Liver (tissue), 9 donors: ENCODE measurements around the gene SHC1. TPM values are rescaled to one million over a fixed set of nuclear protein-coding genes. Genes with fewer than 3 reads are reported as not detected.

Experiments
- DNase-seq: peaks from one replicate; pipeline ENCODE4 v3.0.0-alpha.2; 2017; ENCODE audit warnings: low spot score
- H3K27ac ChIP-seq, 2 donors: one replicate each; pipeline ENCODE4 v1.7.0; 2013; ENCODE audit warnings: inconsistent platforms in 2 of 2, low read length in 2 of 2, control low read depth in 1 of 2, low read depth in 1 of 2, mild to moderate bottlenecking in 1 of 2
- H3K27me3 ChIP-seq, 4 donors: one replicate each; pipeline versions ENCODE4 v1.6.1 to v1.7.0; 2013; ENCODE audit warnings: low read length in 3 of 4, inconsistent platforms in 1 of 4, mild to moderate bottlenecking in 1 of 4, moderate library complexity in 1 of 4; ENCODE audit not compliant: control insufficient read depth in 4 of 4, insufficient read depth in 4 of 4
- H3K36me3 ChIP-seq, 4 donors: one replicate each; pipeline versions ENCODE4 v1.6.1 to v1.7.0; 2013; ENCODE audit warnings: low read length in 3 of 4, mild to moderate bottlenecking in 3 of 4, low read depth in 1 of 4, moderate library complexity in 1 of 4; ENCODE audit not compliant: control insufficient read depth in 4 of 4, insufficient read depth in 3 of 4
- H3K4me1 ChIP-seq, 4 donors: one replicate each; pipeline versions ENCODE4 v1.6.1 to v1.7.0; 2013; ENCODE audit warnings: low read length in 3 of 4, mild to moderate bottlenecking in 3 of 4, moderate library complexity in 1 of 4; ENCODE audit not compliant: control insufficient read depth in 4 of 4, insufficient read depth in 4 of 4
- H3K4me3 ChIP-seq, 3 donors: one replicate each; pipeline versions ENCODE4 v1.6.1 to v1.7.0; 2013; ENCODE audit warnings: low read length in 3 of 3, control low read depth in 1 of 3, low read depth in 1 of 3, mild to moderate bottlenecking in 1 of 3
- H3K9ac ChIP-seq, 2 donors: one replicate each; pipeline ENCODE4 v1.7.0; 2013; ENCODE audit warnings: low read length in 2 of 2, mild to moderate bottlenecking in 2 of 2, moderate library complexity in 2 of 2, control low read depth in 1 of 2, low read depth in 1 of 2
- H3K9me3 ChIP-seq, 4 donors: one replicate each; pipeline versions ENCODE4 v1.6.1 to v1.7.0; 2013; ENCODE audit warnings: low read length in 3 of 4; ENCODE audit not compliant: control insufficient read depth in 4 of 4
- ATF3 ChIP-seq: IDR thresholded peaks from 2 replicates; pipeline ENCODE4 v1.6.1; 2016; ENCODE audit warnings: antibody characterized with exemption
- CTCF ChIP-seq: fragments of 150-350 bp; IDR thresholded peaks from 2 replicates; pipeline ENCODE4 v1.5.1; 2017; ENCODE audit warnings: improper control_type of control experiment, low read depth, low read length; ENCODE audit not compliant: missing input control
- EGR1 ChIP-seq, 2 donors: IDR thresholded peaks; 2 replicates each; pipeline ENCODE4 v1.6.1; 2016 to 2018; ENCODE audit warnings: antibody characterized with exemption in 2 of 2, low read depth in 2 of 2
- FOXA1 ChIP-seq: IDR thresholded peaks from 2 replicates; pipeline ENCODE4 v1.6.1; 2016; ENCODE audit warnings: antibody characterized with exemption
- FOXA2 ChIP-seq: IDR thresholded peaks from 2 replicates; pipeline ENCODE4 v1.6.1; 2016; ENCODE audit warnings: antibody characterized with exemption
- HNF4A ChIP-seq, 2 donors: conservative IDR thresholded peaks; 2 replicates each; pipeline ENCODE4 v1.6.1; 2016; ENCODE audit warnings: antibody characterized with exemption in 2 of 2, mild to moderate bottlenecking in 2 of 2
- HNF4G ChIP-seq: IDR thresholded peaks from 2 replicates; pipeline ENCODE4 v1.6.1; 2016; ENCODE audit warnings: antibody characterized with exemption
- JUND ChIP-seq, 2 donors: IDR thresholded peaks; 2 replicates each; pipeline ENCODE4 v1.6.1; 2016; ENCODE audit warnings: antibody characterized with exemption in 2 of 2
- NR2F2 ChIP-seq: IDR thresholded peaks from 2 replicates; pipeline ENCODE4 v1.6.1; 2016; ENCODE audit warnings: antibody characterized with exemption
- RAD21 ChIP-seq, 2 donors: IDR thresholded peaks; 2 replicates each; pipeline ENCODE4 v1.6.1; 2016; ENCODE audit warnings: antibody characterized with exemption in 2 of 2, mild to moderate bottlenecking in 2 of 2
- REST ChIP-seq: IDR thresholded peaks from 2 replicates; pipeline ENCODE4 v1.6.1; 2016; ENCODE audit warnings: antibody characterized with exemption, mild to moderate bottlenecking
- RXRA ChIP-seq, 2 donors: IDR thresholded peaks; 2 replicates each; pipeline ENCODE4 v1.6.1; 2017 to 2018; ENCODE audit warnings: antibody characterized with exemption in 2 of 2, mild to moderate bottlenecking in 1 of 2
- SP1 ChIP-seq: IDR thresholded peaks from 2 replicates; pipeline ENCODE4 v1.6.1; 2018; ENCODE audit warnings: antibody characterized with exemption, mild to moderate bottlenecking
- TAF1 ChIP-seq: conservative IDR thresholded peaks from 2 replicates; pipeline ENCODE4 v1.6.1; 2016; ENCODE audit warnings: antibody characterized with exemption, mild to moderate bottlenecking
- WGBS: extraction: QIAGEN DNeasy Blood & Tissue Kit; methylation state at CpG from one replicate; pipeline ENCODE4 v1.1.7; 2013; 5-methylcytosine and 5-hydroxymethylcytosine counted together
- polyA plus RNA-seq, 2 donors: library from polyadenylated mRNA; stranded (reverse) in 1 of 2; unstranded in 1 of 2; fragments of 200-250 nt in 1 of 2; fragments of >200 nt in 1 of 2; fragmentation: Nextera tagmentation in 1 of 2; extraction: Ambion mirVana in 1 of 2; gene quantifications; one replicate each; pipeline versions ENCODE4 v1.2.1 to v1.2.3, GENCODE V29; 2013 to 2015
- total RNA-seq, 2 donors: library from RNA; depleted of rRNA; stranded (reverse); fragments of >200 nt; gene quantifications; one replicate each; pipeline ENCODE4 v1.2.3, GENCODE V29; 2014
- TF ChIP-seq, protein P1 (sequence below): IDR thresholded peaks from 2 replicates; pipeline ENCODE4 v1.6.1; 2016; ENCODE audit warnings: antibody characterized with exemption
- TF ChIP-seq, protein P2 (sequence below): IDR thresholded peaks from 2 replicates; pipeline ENCODE4 v1.6.1; 2016; ENCODE audit warnings: antibody characterized with exemption
- donor health status: healthy.
- donor health status: healthy.
- donor health status: healthy.
- donor health status: healthy.
- donor health status: healthy.

The SHC1 gene
- total and polyA plus RNA-seq, 4 donors: 27.2 to 65.5 (median 58.0) TPM

DNA sequence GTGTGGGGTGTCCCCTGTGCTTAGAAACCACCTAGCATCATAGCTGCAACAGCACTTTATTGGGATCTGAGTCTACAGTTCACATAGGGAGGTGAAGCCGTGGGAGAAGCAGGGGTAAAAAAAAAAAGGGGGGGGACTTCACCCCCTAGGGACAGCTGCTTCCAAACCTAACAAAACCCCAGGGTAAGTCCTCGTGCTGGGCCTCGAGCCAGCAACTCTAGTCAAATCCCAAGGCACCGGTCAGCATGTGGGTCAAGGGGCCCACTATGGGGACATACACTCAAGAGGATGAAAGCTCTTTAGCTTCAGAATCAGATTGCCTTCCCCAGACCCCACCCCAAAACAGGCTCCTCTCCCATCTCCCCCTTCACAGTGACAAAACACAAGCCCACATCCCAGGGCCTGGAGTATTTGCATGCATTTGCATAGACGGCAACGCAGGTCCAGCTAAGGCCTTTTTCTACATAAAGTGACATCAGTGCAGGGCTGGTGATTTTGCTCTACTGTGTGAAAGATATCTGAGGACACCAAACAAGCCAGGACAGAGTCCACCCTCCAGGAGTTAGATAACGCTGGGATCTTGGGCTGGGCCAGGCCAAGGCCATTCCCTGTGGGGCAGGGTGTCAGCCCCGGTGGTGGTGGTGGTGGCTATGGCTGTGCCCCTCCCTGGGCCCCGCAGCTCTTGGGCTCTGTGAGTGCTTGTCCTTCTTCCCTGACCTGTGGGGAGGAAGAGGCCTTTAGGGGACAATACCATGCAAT is 26.0 kb downstream of the SHC1 start (continued):
- TF ChIP-seq FOXA2: no peak
- peak; percentile 85 for TF ChIP-seq SP1
- TF ChIP-seq, protein P1, sequence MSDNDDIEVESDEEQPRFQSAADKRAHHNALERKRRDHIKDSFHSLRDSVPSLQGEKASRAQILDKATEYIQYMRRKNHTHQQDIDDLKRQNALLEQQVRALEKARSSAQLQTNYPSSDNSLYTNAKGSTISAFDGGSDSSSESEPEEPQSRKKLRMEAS: no peak

DNA sequence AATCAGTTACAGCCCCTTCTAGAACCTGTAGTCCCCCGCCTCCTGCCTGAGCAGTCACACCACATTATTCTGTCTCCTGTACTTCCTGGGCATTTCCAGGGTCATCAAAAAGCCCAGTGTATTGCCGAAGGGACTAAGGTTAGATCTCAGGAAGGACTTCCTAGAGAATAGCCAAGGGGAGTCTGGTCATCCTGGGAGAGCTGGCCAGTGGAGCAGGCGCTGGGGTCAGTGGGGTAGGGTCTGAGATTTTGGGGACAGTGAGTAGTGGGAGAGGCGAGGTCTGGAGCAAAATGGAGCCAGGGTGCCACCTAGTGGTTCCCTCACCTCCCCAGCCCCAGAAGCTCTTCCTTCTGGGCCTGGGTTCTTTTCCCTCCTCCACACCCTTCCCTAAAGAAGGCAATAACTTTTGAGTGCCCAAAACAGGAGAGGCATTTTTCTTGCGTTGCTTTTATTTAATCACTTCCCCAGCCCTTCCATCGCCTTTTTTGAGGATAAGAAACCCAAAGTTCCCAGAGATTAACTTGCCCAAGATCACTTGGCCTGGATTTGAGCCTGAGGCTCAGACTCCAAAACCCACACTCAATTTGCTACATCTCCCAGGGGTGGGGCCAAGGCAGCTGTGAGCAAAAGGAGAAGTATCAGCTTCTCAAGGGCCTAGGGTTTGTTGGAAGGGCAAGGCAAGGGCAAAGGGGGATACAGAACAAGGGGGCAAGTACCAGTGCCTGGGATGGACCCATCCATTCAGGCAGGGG is 26.7 kb downstream of the SHC1 start:
- H3K9me3 ChIP-seq: no peaks in the 10 kb centered on the region

More for the DNA sequence above, 26.7 kb downstream of the SHC1 start:
- peaks cover 0 to 13% (median 1%) of the 10 kb centered on the region in 4 donors for H3K36me3 ChIP-seq
- WGBS: 50% methylated on average over 6 of the region's 6 CpGs
- no peak overlapping the region for H3K4me3 ChIP-seq
- peak overlapping the region; percentile 60 to 73 for H3K27ac ChIP-seq
- TF ChIP-seq HNF4G (no peak), HNF4A (conservative IDR thresholded peaks at IDR 0.05) (no peak), RXRA (IDR thresholded peaks at IDR 0.05) (no peak), JUND (IDR thresholded peaks at IDR 0.05) (no peak), REST (no peak), ATF3 (no peak), EGR1 (IDR thresholded peaks at IDR 0.05; ENCODE audit: low read depth in 2 of 2) (no peak), TAF1 (no peak), CTCF (peak; percentile 67), RAD21 (IDR thresholded peaks at IDR 0.05) (peak; percentile 80 to 82), FOXA2 (no peak), FOXA1 (no peak), SP1 (no peak), NR2F2 (no peak)
- TF ChIP-seq, protein P2, sequence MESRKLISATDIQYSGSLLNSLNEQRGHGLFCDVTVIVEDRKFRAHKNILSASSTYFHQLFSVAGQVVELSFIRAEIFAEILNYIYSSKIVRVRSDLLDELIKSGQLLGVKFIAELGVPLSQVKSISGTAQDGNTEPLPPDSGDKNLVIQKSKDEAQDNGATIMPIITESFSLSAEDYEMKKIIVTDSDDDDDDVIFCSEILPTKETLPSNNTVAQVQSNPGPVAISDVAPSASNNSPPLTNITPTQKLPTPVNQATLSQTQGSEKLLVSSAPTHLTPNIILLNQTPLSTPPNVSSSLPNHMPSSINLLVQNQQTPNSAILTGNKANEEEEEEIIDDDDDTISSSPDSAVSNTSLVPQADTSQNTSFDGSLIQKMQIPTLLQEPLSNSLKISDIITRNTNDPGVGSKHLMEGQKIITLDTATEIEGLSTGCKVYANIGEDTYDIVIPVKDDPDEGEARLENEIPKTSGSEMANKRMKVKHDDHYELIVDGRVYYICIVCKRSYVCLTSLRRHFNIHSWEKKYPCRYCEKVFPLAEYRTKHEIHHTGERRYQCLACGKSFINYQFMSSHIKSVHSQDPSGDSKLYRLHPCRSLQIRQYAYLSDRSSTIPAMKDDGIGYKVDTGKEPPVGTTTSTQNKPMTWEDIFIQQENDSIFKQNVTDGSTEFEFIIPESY: no peak
- TF ChIP-seq, protein P1: no peak
- peak; percentile 56 for DNase-seq
- H3K4me1 ChIP-seq: peaks cover 6 to 46% (median 23%) of the 10 kb centered on the region in 4 donors
- no peaks in the 10 kb centered on the region for H3K27me3 ChIP-seq
- H3K9ac ChIP-seq: peak overlapping the region; percentile 51 to 78
